ENCODE measurements around the gene KRT74. TPM values are rescaled to one million over a fixed set of nuclear protein-coding genes. Genes with fewer than 3 reads are reported as not detected.
A peak's percentile ranks its signal among the peaks of the same experiment; 100 is the strongest.

Gene KRT74
- total RNA-seq, 1 experiment from 2014 or later: not detected

DNA sequence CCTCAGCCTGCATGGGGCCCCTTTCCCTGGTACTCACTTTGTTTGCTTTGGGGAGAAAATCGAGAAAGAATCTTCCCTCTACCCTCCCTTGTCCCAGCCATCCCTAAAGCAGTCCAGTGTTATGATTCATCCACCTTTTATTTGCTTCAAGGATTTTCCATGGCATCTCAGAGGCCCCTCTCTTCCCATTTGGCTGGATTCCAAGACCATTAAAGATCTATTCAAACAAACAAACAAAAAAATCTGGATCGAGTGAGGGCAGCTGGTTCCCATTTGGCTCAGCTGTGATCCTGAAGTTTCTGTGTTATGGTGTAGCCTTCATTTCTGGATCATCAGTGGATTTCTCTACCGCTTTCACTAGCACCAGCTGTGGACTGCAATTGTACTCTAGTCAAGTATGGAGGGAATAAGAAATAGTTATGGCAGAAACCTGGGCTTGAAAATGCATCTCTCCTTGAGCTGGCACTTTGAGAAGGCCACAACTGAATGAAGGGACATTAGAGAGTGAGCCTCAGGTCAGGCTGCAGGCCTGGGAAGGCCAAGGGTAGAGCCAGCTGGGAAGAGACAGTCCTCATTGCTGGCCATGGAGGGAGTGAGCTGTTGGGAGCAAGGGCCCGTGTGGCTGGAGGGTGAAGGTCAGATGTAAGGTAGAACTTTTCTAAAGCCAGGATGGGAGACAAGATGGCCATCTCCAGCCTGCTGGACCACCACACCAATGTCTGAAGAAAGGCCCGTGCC lies 34.4 kb downstream of the KRT74 start:
- DNase-seq (ENCODE audit: low spot score): peak; percentile 59

DNA sequence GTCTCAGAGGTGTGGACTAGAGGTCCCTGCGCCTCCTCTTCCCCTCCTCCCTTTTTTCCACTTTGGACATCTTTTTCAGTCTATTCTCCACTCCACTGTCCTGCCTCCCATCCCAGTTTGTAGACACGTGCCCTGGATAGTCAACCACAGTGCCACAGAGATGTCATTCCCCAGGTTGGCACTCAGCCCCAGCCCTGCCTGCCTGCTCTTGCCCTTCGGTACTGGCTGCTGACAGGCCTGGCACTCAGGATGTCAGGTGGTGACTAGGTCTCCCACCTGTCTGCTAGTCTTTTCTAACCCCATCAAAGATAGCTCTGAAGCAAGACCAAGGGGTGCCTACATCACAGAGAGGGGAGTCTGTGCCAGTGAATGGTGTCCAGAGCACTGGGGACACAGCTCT lies 36.5 kb downstream of the KRT74 start:
- no peak for DNase-seq (ENCODE audit: low spot score)

DNA sequence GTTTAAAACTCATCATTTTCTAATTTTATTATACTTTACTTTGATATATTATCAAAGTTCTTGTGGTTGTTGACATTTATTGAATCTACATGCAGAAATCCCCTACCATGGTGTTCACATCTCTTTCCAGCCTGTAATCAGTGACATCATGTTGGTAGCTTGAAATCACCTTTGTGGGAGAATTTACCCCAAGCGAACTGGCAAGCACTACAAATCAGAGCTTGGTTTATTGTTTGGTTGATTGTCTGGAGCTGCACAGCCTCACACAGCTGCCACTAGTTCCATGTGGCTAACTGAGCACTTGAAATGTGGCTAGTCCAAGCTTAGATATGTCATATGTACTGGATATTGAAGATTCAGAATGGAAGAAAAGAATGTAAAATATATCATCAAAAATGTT lies 38.1 kb downstream of the KRT74 start:
- DNase-seq (ENCODE audit: low spot score): no peak

DNA sequence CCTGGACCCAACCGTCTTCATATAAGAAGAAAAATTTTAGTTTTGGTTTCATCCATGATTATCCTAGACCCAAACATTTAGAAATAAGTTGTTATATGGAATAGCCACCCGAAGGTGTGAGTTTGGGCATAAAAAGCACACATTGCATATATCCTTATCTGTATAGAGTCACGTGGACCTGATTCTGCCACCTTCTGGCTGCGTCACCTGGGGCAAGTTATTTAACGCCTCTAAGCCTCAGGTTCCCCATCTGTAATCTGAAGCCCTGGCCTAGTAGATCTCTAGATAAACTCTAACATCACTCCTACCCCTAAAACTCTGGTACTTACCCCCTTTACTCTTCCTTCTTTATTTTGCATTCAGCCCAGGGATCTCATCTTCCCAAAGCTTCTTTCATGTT lies 39.2 kb downstream of the KRT74 start:
- peak; percentile 31 for DNase-seq (ENCODE audit: low spot score)

GRCh38 chr12:52533686-52534470 lies 39.8 kb downstream of the KRT74 start:
- DNase-seq (ENCODE audit: low spot score): no peak

- no peak for DNase-seq (ENCODE audit: low spot score)
Measured at GRCh38 chr12:52532636-52533035, 41.0 kb downstream of the KRT74 start.

GRCh38 chr12:52531566-52532300 lies 41.9 kb downstream of the KRT74 start:
- no peak for DNase-seq (ENCODE audit: low spot score)

DNA sequence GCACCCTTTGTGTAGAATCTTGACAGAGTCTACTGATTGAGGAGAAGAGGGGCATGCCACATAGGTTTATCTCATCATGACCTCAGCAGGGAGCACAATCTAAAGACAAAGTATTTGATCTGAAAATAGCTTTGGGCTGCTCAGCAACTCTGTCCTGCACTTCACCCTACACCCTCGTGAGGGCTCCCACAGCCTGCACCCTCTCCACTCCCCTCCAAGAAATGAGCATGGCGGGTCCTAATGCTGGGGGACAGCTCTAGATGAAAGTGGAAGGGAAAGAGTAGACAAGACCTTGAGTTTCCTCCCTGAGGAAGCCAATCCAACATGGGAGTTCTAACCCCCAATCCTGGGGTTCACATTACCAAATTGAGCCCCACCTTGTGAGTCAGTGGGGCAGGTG lies 42.7 kb downstream of the KRT74 start:
- no peak for DNase-seq (ENCODE audit: low spot score)

DNA sequence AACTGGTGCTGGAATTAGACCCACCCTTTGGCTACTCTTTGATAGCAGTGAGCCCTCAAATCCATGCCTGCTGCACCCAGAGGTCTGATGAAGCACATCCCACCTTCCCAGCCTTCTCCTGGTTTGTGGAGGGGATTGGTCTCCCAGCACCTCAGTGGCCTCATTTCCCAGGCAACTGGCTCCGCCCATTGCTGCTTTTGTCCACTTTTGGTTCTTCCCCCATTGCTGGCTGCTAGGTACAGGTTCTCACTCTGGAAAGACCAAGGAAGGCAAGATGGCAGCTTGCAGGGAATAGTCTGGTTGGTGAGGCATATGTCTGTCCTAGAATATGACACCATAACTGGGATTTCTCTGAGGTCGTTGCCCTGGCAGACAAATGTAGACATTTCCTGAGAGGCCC lies 43.3 kb downstream of the KRT74 start:
- DNase-seq (ENCODE audit: low spot score): no peak

GRCh38 chr12:52529846-52530245 lies 43.8 kb downstream of the KRT74 start:
- DNase-seq (ENCODE audit: low spot score): no peak

GRCh38 chr12:52529417-52529816 lies 44.2 kb downstream of the KRT74 start:
- DNase-seq (ENCODE audit: low spot score): no peak

DNA sequence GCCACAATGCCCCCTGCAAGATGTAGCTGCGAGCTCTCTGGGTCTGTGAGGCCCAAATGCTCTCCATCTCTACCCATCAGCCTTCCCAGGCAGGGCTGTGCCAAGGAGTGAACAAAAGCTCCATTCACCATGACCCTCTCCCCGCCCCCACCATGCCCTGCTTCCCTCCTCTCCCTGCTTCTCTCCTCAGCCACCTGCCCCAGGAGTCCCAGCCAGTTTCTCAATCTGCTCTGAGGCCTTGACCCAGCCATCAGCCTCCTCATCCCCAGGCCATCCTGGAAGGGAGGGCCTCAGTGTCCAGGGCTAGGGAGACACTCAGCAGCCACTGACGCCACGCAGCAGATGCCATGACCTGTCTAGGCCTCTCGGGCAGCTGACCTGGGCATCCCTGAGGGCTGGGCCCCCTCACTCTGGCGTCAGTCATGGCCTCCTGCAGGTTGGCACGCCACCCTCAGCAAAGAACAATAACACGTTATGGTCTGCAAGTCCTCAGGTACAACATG lies 45.0 kb downstream of the KRT74 start:
- no peak for DNase-seq (ENCODE audit: low spot score)

- no peak for DNase-seq (ENCODE audit: low spot score)
Measured at GRCh38 chr12:52527121-52527800, 46.4 kb downstream of the KRT74 start.

GRCh38 chr12:52526511-52526951 lies 47.1 kb downstream of the KRT74 start:
- DNase-seq (ENCODE audit: low spot score): no peak

- DNase-seq (ENCODE audit: low spot score): no peak
Measured at GRCh38 chr12:52525661-52526499, 47.8 kb downstream of the KRT74 start.

GRCh38 chr12:52524898-52525591 lies 48.6 kb downstream of the KRT74 start:
- DNase-seq (ENCODE audit: low spot score): no peak

GRCh38 chr12:52524241-52524897 lies 49.3 kb downstream of the KRT74 start:
- no peak for DNase-seq (ENCODE audit: low spot score)

- DNase-seq (ENCODE audit: low spot score): no peak
Measured at GRCh38 chr12:52523824-52524223, 49.8 kb downstream of the KRT74 start.

DNA sequence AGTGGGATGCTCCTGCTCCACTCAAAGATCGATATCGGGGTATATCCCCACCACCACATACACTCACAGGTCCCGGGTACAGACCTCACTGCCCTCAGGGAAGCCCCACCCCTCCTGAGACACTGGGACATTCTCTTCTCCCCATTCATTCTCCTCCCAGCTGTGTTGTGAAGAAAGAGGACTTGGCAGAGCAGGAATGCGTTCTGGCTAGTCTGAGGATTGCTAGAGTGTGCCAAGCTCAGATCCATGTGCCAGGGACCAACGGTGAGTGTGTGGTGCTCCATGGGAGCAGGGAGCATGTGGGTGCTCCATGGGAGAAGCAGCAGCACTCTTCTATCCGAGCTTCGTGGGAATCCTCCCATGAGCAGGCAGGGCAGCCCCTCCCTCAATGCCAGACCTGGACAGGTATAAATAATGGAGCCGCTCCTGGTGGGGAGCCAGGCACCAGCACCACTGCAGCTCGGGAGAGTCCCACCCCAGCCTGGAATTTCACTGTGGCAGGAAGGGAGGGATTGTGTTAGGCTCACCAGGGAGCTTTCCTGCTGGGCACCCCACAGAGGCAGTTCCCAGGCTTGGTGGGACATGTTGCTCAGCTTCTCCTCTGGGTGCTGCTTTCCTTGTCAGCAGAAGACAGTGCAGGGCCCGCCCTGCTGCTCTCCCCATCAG lies 51.2 kb downstream of the KRT74 start:
- DNase-seq (ENCODE audit: low spot score): peak; percentile 78

Data from HT-29 (cell line).